Limb (tissue), 2 donors: ENCODE results near the gene SETD3.

Experiments used
- DNase-seq, 2 donors: peaks; one replicate each; pipeline ENCODE4 v3.0.0-alpha.2; 2016; ENCODE audit errors: extremely low spot score in 2 of 2

The SETD3 gene

DNA sequence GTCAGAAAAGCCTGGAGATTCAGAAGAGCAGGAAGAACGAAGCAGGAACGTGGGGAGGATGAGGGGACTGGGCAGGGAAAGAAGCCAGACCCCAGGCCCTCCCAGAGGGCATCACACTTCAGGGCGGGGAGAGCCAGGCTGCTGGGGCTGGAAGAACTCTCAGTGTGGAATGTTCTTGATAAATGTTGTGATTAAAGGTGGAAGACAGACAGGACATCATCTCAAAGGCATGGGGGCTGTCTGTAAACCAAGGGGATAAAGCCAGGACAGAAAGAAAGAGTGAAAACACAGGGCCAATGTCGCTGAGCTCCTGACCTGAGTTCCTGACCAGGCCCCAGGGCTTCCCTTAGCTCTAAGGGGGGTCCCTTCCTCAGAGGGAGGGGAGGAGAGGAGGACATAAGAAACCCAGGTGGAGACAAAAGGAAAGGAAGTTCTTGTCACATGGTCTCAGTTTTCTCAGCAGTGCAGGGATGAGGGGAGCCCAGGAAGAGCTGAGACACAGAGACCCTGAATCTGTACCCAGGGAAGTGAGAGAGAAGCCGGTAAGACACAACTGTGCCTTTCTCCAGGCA is 56.3 kb downstream of the SETD3 start:
- no peak for DNase-seq

DNA sequence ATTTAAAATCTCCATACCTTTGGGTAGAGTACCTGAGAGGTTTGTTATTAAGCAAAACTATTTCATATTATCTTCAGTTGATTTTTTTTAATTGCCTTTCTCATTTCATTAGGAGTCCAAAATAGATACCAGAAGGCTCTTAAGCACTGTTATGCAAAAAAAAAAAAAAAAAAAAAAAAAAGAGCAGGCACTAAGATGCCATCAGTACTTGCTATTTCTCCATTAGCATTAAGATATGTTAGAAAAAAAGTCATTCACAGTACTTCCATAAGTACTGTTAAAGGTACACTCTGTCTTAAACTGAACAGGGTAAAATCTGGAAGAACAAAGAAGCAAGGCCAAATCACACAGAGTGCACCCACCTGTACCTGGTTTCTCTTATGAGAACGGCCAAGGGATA is 57.2 kb downstream of the SETD3 start:
- DNase-seq = no peak

GRCh38 chr14:99422228-99423010 is 58.2 kb downstream of the SETD3 start:
- DNase-seq = no peak

GRCh38 chr14:99420711-99421110 is 59.9 kb downstream of the SETD3 start:
- DNase-seq = no peak

- DNase-seq = no peak
Observed at GRCh38 chr14:99419905-99420304, 60.8 kb downstream of the SETD3 start.

DNA sequence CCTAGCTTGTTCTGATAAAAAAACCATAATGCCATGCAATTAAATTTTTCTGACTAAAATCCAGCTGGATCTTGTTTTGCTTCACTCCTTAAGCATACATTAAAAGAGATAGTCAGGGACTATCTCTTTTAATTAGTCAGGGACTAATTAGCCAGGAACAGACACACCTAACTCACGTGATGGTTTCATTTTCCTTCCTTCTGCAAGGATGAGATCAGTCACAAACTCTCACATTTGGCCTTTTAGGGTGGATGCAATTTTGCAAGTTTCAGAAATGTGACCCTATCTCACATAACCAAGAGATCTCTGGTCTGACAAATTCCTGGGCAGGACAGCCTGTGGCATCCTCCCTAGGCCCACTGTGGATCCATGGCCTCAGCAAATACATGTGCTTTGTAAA is 62.4 kb downstream of the SETD3 start:
- no peak for DNase-seq

DNA sequence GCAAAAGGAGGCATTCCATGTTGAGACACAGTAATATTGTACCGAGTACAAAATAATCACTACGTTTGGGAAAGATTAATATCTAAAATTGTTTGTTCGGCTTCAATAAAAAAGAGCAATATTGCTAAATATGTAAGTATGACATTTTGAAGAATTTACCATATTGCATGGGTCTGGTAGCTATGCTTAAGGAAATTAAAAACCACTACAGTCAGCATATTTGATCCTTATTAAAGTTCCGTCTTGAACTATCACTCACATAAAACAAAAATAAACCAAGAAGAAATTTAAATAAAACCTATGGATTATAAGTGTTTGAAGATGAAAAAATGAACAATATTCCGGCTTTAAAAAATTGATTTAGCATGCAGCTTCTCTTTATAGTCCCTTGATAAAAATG is 63.8 kb downstream of the SETD3 start:
- DNase-seq = no peak

DNA sequence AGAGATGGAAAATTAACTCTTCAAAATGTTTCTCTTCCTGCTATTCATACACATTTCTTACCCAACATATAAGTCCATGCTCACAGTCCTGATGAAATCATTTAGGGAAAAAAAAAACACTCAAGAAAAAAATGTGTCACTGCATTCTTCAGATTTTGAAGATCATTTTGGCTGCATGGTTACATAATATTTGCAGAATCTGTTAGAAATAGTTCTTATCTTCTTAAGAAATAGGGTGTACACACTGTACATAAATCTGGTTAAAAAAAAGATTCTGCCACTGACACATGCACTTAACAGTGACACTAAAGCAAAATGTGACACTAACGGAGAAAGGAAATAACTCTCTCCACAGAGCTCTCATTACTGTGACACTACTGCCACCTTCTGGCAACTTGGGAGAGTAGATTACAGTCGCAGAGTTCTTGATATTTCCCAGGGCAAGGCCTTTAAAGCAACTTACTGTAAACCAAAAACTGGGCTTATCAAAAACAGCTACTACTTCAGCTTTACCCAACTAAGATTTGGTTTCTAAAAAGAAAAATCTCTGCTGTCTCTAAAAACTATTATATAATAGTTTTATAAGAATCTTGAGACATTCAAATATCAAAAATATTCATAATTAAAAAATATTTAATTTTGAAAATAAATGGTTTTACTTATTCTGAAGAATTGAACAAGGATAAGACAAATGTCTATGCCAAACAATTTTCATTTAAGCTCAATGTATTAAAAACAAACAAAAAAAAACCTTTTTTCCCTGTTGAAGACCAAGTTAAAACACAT is 65.0 kb downstream of the SETD3 start:
- peak; percentile 63 to 84 for DNase-seq

GRCh38 chr14:99413911-99414310 is 66.7 kb downstream of the SETD3 start:
- DNase-seq = no peak

DNA sequence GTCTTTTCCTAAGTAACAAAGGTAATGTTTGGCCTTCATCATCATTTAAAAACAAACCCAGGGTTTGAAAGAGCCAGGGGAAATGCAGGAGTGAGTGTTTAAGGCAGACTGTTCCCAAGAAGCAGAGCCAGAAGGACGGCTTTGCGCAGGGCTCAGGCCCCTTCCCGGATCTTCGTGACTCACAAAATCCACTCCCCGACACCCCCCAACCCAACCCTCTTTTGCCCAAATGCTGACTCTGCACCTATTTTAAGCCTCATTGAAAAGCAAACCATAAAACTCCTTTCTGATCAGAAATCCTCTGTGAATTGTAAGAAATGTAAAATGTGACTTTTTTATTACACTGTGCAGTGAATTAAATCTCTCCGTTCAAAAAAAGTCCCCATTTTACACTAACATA is 67.5 kb downstream of the SETD3 start:
- DNase-seq = no peak

GRCh38 chr14:99412117-99413061 is 68.3 kb downstream of the SETD3 start:
- DNase-seq = no peak

DNA sequence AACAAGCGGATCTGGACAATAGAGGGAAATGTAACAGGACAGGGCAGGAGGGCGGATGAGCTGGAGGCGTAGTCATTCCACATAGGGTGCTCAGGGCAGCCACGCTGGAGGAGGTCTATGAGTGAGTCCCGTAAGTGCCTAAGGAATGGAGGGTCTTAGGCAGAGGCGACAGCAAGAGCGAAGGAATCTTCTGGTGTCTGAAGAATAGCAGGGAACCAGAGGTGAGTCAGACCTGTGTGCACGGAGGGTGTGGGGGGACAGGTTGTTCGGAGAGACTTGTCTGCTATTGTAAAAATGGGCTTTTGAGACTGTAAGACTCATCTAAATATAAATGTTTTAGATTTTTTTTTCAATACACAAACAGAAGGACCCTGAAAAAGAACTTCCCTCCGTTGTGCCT is 70.6 kb downstream of the SETD3 start:
- no peak for DNase-seq

DNA sequence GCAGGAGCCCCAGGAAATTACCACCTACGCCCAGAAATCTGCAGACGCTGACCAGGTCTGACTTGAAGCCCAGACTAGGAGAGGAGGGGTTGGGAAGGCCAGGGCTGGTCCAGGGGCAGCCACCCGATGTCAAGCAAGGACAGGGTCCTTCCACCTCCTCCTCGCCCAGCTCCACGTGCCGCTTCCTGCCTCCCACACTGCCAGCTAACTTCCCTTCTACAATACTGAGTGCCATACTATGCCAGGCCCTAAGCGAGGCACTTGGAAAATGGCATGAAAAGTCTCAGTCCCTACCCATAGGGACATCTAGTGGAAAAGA is 71.7 kb downstream of the SETD3 start:
- no peak for DNase-seq

DNA sequence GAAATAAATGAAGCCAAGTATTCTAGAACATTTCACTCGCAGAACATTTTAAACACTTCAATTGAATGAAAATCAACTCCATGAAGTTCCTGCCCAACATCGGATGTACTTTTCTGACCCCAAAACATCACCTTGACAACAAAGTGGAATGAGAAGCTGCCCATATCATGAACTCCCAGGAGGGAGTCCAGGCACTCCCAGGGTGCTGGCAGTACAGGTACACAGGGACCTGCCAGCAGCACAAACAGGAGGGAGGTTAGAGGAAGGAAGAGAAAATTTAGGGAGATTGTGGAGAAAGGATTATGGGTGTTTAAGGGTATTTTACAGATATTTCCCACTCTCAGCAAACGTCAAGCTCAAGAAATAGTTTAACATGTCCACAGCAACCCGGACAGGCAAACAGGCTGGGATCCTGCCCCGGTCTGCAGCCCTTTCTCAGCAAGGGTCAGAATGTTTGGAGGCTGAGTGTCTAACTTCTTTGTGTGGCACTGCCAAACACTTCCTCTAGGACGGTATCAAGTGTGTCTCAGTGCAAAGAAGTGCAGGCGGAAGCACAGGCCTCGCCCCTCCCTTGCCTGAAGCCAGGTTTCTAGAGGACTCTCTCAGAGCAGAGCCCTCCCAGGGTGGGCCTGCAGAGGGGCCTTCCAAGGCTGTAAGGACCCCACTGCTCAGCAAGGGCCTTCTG is 72.2 kb downstream of the SETD3 start:
- no peak for DNase-seq

DNA sequence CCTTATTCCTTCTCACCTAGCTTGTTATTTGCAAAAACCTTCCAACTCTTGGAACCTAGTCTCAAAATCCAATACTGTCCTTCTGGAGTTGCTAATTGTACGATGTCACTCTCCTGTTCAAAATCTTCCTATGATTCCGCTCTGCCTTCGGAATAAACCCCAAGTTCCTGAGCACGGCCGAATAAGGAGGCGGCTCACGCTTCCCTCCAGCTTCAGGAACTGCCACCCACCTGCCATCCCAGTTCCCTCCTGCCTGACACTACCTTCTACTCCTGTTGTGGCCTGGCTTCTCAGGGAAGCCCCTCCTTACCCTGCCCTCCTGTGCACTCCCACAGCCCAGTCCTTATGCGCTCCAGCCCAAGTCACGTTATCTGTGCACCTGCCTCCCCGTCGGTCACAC is 73.2 kb downstream of the SETD3 start:
- no peak for DNase-seq

DNA sequence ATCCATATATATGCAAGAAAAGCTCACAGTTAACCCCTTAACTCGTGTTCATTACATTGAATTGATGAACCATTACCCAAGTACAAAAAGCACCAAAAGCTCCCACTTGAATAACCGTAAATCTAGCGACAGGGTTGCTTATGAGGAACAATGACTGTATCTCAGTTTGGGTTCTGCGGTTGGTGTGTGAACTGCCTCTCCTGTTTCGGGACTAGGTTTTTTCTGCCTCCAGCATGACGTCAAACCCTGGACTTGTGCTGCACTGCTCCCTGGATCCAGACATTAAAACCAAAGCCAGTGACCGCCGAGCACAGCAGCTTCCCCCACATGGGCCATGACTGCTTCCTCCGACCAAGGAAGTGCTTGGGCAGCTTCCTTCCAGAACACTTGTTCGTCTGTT is 77.7 kb downstream of the SETD3 start:
- no peak for DNase-seq

DNA sequence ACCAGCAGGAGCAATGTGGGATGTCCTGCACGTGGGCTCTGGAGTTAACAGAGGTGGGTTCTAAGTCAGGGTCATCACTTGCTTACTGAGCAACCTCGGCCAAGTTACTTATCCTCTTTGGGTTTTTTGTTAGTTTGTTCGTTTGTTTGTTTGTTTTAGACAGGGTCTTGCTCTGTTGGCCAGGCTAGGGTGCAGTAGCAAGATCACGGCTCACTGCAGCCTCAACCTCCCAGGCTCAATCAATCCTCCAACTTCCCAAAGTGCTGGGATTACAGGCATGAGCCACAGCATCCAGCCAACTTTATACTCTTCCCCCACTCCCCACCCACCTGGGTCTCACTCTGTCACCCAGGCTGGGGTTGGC is 78.4 kb downstream of the SETD3 start:
- no peak for DNase-seq

DNA sequence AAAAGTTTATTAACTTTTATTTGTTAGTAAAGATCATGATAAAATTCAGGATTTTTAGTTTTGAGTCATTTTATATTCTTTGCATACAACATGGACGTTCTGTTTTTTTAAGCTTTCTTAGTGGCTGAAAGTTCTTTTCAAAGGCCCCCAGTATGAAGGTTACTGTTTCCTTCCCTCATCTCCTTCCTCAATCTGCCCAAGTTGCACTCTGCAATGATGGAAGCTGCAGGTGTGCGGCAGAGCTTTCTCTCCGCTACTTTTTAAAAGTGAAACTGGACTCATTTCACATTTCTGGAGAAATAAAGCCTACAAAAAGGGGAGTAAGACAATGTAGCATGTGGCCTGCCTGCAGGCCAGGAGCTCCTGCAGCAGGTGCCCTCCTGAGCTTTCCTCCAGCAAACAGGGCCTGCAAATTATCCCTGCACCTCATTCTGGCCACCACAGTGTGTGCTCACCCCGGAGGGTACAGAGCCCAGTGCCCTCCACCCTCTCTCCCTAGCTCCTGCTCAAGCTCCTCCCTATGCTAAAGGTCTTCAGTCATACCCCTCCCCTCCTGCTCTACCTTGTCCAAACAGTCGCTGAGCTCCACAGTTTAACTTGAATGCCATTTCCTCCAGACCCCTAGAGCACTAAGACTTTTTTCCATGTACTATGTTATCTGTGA is 78.9 kb downstream of the SETD3 start:
- DNase-seq = no peak

GRCh38 chr14:99401211-99401610 is 79.4 kb downstream of the SETD3 start:
- no peak for DNase-seq

DNA sequence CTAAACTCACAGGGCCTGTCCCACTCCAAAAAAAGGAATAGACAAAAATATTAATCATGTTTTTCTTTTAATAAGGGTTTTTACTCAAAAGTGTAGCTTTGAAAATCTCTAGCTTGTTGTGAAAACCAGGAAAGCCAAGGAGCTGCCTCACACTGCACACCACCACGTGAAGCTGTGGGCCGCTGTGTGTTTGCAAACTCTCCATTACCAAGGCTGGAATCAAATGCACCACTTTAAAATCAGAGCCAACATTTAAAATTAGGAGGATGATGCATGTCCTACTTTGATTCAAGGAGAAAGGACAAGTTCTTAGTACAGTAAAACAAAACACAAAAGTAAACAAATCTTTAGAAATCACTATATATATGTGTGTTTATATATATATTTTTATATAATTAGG is 83.0 kb downstream of the SETD3 start:
- DNase-seq = no peak
